ENCODE data around the gene FRMD8.

The FRMD8 gene

DNA sequence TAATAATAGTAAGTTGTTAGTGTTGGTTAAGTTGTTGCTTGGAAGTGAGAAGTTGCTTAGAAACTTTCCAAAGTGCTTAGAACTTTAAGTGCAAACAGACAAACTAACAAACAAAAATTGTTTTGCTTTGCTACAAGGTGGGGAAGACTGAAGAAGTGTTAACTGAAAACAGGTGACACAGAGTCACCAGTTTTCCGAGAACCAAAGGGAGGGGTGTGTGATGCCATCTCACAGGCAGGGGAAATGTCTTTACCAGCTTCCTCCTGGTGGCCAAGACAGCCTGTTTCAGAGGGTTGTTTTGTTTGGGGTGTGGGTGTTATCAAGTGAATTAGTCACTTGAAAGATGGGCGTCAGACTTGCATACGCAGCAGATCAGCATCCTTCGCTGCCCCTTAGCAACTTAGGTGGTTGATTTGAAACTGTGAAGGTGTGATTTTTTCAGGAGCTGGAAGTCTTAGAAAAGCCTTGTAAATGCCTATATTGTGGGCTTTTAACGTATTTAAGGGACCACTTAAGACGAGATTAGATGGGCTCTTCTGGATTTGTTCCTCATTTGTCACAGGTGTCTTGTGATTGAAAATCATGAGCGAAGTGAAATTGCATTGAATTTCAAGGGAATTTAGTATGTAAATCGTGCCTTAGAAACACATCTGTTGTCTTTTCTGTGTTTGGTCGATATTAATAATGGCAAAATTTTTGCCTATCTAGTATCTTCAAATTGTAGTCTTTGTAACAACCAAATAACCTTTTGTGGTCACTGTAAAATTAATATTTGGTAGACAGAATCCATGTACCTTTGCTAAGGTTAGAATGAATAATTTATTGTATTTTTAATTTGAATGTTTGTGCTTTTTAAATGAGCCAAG is 38.9 kb downstream of the FRMD8 start:
- DNase-seq (ENCODE audit: low read depth): peak; percentile 63

- DNase-seq (ENCODE audit: low read depth): no peak
These were observed 39.8 kb downstream of the FRMD8 start for GRCh38 chr11:65425971-65426838.

GRCh38 chr11:65426839-65427690 is 40.6 kb downstream of the FRMD8 start:
- DNase-seq (ENCODE audit: low read depth): no peak

- no peak for DNase-seq (ENCODE audit: low read depth)
These were observed 41.5 kb downstream of the FRMD8 start for GRCh38 chr11:65427691-65428577.

GRCh38 chr11:65428578-65429067 is 42.2 kb downstream of the FRMD8 start:
- no peak for DNase-seq (ENCODE audit: low read depth)

DNA sequence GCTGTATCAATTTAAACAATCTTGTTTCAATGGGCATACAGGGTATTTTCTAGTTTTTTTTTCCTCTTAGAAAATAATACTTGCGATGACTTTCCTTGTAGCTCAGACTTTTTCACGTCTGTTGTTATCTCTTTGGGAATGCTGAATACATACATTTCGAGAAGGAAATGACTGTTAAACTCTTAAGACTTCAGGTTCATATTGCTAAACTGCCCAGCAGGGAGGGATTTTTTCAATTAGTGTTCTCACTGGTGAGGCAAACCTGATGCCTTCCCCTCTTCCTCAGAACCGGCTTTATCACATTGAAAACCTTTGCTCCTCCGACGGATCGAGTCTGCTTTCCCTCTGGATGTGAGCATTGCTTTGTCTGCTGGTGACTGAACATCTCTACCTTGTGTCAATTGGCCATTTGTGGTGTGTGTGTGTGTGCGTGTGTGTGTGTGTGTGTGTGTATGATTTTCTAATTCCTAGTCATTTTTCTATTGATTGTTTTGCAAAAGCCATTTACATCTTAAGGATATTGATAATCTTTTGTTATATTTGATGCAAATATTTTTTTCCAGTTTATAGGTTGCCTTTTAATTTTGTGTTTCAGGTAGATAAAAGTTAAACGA is 42.7 kb downstream of the FRMD8 start:
- DNase-seq (ENCODE audit: low read depth): no peak

DNA sequence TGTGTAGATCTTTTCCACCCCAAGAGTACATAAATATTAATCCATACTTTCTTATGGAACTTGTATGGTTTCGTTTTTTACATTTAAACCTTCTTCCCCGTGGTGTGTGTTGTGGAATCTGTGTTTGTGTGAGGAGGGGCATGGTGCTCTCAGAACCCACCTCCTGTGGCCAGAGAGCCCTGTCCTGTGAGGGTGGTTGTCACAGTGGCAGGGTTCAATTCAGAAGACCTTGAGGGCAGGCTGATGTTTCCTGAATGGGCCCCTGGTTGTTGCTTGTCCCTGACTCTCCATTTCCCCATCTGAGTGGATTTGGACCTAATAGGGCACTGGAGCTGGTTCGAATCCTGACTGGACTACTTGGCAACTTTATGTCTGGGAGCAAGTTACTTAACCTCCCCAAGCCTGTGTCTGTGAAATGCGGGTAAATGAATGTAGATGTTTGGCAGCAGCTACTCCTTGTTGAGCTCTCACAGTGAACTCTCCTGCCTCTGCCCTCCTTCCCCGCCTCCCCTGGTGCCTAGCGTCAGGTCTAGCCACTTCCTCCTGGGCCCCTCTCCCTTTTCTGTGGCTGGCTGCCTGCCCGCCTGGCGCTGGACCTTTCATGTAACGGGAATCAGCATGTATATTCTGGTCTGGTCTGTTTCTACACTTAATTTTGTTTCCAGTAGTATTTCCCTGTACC is 43.4 kb downstream of the FRMD8 start:
- no peak for DNase-seq (ENCODE audit: low read depth)

DNA sequence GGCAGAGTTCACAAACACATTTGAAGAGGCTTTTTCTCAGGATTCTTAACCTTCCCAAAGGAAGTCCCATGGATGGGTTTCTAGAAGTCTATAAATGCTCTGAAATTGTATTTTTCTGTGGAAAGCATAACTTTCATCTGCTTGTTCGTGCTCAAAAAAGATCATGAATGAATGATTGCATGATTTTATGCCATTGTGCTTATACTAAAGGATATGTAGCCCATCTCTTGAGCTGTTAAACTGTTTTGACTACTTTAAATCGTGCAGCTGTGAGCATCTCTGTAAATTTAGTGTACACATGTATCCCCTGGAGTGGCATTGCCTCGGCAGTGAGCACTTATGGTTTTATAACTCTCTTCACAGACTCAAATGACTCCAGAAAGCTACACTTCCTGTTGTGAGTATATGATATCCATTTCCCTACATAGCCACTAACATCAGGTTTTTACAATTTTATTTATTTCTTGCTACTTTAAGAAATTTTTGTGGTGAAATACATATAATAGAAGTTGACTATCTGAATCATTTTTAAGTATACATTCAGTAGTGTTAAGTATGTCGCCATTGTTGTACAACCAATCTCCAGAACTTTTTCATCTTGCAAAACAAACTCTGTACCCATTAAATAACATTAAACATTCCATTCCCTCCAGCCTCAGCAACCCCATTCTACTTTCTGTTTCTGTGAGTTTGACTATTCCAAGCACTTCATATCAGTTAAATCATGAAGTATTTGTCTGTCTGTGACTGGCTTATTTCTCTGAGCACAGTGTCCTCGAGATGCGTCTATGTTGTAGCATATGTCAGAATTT is 44.2 kb downstream of the FRMD8 start:
- DNase-seq (ENCODE audit: low read depth): no peak

DNA sequence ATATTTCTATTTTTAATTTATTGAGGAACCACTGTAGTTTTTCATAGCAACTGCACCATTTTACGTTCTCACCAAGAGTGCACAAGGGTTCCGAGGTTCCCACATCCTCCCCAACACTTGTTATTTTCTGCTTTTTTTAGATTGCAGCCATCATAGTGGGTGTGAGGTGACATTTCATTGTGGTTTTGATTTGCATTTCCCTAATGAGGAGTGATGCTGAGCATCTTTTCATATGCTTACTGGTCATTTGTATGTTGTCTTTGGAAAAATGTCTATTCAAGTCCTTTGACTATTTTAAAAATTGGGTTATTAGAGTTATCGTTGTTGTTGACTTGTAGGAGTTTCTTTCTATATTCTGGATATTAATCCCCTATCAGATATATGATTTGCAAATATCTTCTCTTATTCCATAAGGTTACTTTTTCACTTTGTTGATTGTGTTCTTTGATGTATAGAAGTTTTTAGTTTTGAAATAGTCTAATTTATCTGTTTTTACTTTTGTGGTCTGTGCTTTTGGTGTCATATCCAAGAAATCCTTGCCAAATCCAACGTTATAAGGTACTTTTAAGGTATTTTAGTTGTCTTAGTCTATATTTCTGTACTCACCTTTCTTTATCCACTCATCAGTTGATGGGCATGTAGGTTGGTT is 45.1 kb downstream of the FRMD8 start:
- no peak for DNase-seq (ENCODE audit: low read depth)

GRCh38 chr11:65432100-65432650 is 45.7 kb downstream of the FRMD8 start:
- no peak for DNase-seq (ENCODE audit: low read depth)

GRCh38 chr11:65432686-65433582 is 46.5 kb downstream of the FRMD8 start:
- DNase-seq (ENCODE audit: low read depth): no peak

DNA sequence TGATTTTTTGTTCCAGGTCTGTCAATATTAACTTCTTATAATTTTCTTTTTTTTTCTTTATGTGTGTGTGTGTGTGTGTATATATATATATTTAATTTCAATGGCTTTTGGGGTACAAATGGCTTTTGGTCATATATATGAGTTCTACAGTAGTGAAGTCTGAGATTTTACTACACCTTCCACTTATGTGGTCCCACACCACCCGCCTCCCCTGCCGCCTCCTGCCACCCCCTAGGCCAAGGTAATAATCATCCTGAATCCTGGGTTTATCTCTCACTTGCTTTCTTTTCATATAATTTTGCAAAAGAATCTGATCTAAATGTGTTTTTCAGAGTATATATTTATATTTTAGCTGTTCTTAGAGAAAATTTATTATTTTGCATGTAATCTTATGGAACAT is 47.2 kb downstream of the FRMD8 start:
- no peak for DNase-seq (ENCODE audit: low read depth)

GRCh38 chr11:65434057-65434666 is 47.7 kb downstream of the FRMD8 start:
- DNase-seq (ENCODE audit: low read depth): no peak

DNA sequence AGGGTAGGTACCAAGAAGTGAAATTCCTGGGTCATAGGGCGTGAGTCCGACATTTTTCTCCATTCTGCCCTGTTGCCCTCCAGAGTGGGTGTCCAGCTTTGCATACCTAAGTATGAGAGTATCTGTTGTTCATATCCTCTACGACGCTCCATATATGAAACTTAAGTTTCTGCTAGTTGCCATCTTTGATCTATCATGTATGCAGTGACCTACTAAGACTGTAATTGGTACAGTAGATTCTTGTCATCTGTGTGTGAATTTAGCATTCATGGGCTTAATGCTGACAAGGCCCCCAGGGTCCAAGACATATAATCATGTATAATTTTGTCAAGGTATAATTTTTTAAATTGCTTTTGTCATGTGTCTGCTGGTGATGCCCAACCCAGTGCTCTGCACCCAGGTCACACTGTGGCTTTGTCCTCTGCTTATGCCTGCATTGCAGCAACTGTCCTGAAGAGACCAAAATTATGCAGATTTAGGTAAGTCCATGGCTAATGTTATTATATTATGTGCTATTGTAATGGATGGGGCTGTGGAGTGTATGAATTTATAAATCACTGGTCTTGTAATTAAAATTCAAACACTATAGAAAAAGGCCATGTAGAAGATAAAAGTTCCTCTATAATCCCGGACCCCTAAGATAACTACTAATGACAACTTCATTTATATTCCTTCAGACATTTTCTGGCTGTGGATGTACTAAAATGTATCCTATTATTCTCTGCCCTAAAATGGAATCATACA is 48.4 kb downstream of the FRMD8 start:
- no peak for DNase-seq (ENCODE audit: low read depth)

- no peak for DNase-seq (ENCODE audit: low read depth)
These were observed 49.0 kb downstream of the FRMD8 start for GRCh38 chr11:65435411-65435931.

DNA sequence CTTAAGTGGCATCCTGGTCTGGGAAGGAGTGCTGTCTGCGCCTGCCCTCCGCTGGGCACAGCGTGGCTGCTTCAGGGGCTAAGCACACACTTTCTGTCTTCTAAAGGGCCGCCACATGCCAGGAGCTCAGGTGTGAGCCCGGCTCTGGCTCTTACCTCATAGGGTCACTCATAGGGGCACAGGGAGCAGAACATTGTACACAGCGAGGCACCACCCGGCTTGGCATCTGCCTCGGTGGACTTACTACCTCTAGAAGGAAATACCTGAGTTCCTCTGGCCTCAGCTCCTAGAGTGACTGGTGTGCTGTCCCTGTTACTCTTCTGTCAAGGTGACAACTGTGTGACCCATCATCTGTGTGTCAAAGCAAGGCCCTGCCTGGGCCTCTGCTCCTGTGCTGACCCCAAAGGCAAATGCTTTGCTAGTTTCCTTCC is 49.6 kb downstream of the FRMD8 start:
- no peak for DNase-seq (ENCODE audit: low read depth)

Measured in activated T-cell treated with anti-CD3 and anti-CD28 coated beads for 1 hour (primary cell).